Ishikawa (cell line): ENCODE results near the gene KAT2B.

ENCODE experiments used
- CEBPB ChIP-seq: IDR thresholded peaks from 2 replicates; pipeline ENCODE4 v1.6.1; 2012
- CREB1 ChIP-seq: IDR thresholded peaks from 2 replicates; pipeline ENCODE4 v1.6.1; 2012; ENCODE audit warnings: low read depth
- EGR1 ChIP-seq: IDR thresholded peaks from 2 replicates; pipeline ENCODE4 v1.6.1; 2012
- EP300 ChIP-seq: IDR thresholded peaks from 2 replicates; pipeline ENCODE4 v1.6.1; 2012; ENCODE audit warnings: borderline replicate concordance
- FOXM1 ChIP-seq: IDR thresholded peaks from 2 replicates; pipeline ENCODE4 v1.6.1; 2012; ENCODE audit warnings: low read depth, borderline replicate concordance
- NFIC ChIP-seq: IDR thresholded peaks from 2 replicates; pipeline ENCODE4 v1.6.1; 2012
- RAD21 ChIP-seq: IDR thresholded peaks from 2 replicates; pipeline ENCODE4 v1.6.1; 2012; ENCODE audit warnings: low read depth
- TAF1 ChIP-seq: IDR thresholded peaks from 2 replicates; pipeline ENCODE4 v1.6.1; 2012; ENCODE audit warnings: low read depth, mild to moderate bottlenecking
- TCF12 ChIP-seq: IDR thresholded peaks from 2 replicates; pipeline ENCODE4 v1.6.1; 2012; ENCODE audit warnings: low read depth
- TEAD4 ChIP-seq: IDR thresholded peaks from 2 replicates; pipeline ENCODE4 v1.6.1; 2012
- YY1 ChIP-seq: IDR thresholded peaks from 2 replicates; pipeline ENCODE4 v1.6.1; 2012; ENCODE audit warnings: low read depth
- ZBTB7A ChIP-seq: IDR thresholded peaks from 2 replicates; pipeline ENCODE4 v1.6.1; 2012; ENCODE audit warnings: low read depth
- TF ChIP-seq, protein P1 (sequence below): IDR thresholded peaks from 2 replicates; pipeline ENCODE4 v1.6.1; 2012
- TF ChIP-seq, protein P2 (sequence below): IDR thresholded peaks from 2 replicates; pipeline ENCODE4 v1.6.1; 2012
- TF ChIP-seq, protein P3 (sequence below): IDR thresholded peaks from 2 replicates; pipeline ENCODE4 v1.6.1; 2012; ENCODE audit warnings: low read depth, mild to moderate bottlenecking

Gene KAT2B

DNA sequence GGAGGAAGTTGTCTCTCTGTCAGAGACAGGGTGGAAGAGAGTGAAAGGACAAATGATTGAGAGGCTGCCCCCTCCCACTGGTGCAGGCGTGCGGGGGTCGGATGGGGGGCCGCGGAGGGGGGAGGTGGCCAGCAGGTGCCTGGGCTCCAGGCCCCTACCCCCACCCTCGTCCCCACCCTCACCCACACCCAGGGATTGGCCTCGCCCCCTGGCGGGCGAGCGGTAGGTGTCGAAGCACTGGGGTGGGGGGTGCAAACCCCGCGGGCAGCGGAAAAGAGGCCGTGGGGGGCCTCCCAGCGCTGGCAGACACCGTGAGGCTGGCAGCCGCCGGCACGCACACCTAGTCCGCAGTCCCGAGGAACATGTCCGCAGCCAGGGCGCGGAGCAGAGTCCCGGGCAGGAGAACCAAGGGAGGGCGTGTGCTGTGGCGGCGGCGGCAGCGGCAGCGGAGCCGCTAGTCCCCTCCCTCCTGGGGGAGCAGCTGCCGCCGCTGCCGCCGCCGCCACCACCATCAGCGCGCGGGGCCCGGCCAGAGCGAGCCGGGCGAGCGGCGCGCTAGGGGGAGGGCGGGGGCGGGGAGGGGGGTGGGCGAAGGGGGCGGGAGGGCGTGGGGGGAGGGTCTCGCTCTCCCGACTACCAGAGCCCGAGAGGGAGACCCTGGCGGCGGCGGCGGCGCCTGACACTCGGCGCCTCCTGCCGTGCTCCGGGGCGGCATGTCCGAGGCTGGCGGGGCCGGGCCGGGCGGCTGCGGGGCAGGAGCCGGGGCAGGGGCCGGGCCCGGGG, at the start of gene KAT2B:
KAT2B (plus strand) TSS at position 682 of the 783 bp plus-strand sequence; CDS start at position 714, 32 bp downstream.
- 0 out of 2 replicates have a peak, but pooled peaks have one; percentile 18 for TF ChIP-seq YY1
- TF ChIP-seq, protein P1, sequence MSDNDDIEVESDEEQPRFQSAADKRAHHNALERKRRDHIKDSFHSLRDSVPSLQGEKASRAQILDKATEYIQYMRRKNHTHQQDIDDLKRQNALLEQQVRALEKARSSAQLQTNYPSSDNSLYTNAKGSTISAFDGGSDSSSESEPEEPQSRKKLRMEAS: 0 out of 2 replicates have a peak, but pooled peaks have one; percentile 22
- TF ChIP-seq FOXM1: no peak
- TF ChIP-seq, protein P2, sequence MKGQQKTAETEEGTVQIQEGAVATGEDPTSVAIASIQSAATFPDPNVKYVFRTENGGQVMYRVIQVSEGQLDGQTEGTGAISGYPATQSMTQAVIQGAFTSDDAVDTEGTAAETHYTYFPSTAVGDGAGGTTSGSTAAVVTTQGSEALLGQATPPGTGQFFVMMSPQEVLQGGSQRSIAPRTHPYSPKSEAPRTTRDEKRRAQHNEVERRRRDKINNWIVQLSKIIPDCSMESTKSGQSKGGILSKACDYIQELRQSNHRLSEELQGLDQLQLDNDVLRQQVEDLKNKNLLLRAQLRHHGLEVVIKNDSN: no peak
- TF ChIP-seq, protein P3, sequence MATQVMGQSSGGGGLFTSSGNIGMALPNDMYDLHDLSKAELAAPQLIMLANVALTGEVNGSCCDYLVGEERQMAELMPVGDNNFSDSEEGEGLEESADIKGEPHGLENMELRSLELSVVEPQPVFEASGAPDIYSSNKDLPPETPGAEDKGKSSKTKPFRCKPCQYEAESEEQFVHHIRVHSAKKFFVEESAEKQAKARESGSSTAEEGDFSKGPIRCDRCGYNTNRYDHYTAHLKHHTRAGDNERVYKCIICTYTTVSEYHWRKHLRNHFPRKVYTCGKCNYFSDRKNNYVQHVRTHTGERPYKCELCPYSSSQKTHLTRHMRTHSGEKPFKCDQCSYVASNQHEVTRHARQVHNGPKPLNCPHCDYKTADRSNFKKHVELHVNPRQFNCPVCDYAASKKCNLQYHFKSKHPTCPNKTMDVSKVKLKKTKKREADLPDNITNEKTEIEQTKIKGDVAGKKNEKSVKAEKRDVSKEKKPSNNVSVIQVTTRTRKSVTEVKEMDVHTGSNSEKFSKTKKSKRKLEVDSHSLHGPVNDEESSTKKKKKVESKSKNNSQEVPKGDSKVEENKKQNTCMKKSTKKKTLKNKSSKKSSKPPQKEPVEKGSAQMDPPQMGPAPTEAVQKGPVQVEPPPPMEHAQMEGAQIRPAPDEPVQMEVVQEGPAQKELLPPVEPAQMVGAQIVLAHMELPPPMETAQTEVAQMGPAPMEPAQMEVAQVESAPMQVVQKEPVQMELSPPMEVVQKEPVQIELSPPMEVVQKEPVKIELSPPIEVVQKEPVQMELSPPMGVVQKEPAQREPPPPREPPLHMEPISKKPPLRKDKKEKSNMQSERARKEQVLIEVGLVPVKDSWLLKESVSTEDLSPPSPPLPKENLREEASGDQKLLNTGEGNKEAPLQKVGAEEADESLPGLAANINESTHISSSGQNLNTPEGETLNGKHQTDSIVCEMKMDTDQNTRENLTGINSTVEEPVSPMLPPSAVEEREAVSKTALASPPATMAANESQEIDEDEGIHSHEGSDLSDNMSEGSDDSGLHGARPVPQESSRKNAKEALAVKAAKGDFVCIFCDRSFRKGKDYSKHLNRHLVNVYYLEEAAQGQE: no peak
- TF ChIP-seq TEAD4: no peak
- peak; percentile 7; the same call in 1 of the 2 replicates for TF ChIP-seq RAD21
- 0 out of 2 replicates have a peak, but pooled peaks have one; percentile 21 for TF ChIP-seq NFIC
- peak; percentile 76; the same call in 1 of the 2 replicates for TF ChIP-seq ZBTB7A
- no peak for TF ChIP-seq CEBPB
- no peak for TF ChIP-seq CREB1
- TF ChIP-seq TCF12: no peak
- TF ChIP-seq TAF1: 0 out of 2 replicates have a peak, but pooled peaks have one; percentile 31
- TF ChIP-seq EP300: no peak
- no peak for TF ChIP-seq EGR1

DNA sequence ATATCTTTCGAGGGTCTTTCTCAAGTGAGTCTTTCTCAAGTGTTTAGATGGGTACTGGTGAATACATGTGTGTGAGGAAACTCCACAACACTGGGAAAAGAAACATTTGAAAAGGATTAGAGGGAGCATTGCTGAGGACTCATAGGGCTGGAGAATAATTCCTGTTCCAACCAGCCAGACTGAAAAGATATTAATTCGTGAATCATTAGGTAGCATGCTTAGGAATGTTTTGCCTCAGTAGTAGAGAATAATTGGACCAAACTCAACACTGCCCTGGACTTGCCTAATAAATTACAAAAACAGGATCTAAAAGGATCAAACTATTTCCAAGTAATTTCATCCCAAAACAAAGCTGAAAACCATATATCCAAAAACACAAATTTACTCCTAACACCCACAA, 45.5 kb upstream of the KAT2B start:
- TF ChIP-seq NFIC (no peak), CEBPB (no peak), TCF12 (no peak), TAF1 (no peak), YY1 (no peak), RAD21 (no peak)
- TF ChIP-seq, protein P1: no peak

DNA sequence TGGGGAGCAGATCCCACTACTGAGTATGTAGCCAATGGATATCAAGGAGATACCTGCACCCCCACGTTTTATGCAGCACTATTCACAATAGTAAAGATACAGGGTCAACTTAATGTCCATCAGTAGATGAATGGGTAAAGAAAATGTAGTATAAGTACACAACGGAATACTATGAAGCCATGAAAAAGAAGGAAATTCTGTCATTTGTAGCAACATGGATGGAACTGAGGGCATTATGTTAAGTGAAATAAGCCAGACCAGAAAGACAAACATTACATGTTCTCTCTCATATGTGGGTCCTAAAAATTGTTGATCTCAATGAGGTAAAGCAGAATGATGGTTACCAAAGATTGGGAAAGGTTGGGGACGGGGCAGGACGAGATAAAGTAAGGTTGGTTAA, 42.7 kb upstream of the KAT2B start:
- TF ChIP-seq FOXM1 (no peak), CEBPB (no peak), NFIC (no peak), EGR1 (no peak), TEAD4 (no peak), YY1 (no peak), TCF12 (no peak), CREB1 (no peak), TAF1 (no peak), ZBTB7A (no peak), EP300 (no peak)
- TF ChIP-seq, protein P2: no peak
- TF ChIP-seq, protein P1: no peak

DNA sequence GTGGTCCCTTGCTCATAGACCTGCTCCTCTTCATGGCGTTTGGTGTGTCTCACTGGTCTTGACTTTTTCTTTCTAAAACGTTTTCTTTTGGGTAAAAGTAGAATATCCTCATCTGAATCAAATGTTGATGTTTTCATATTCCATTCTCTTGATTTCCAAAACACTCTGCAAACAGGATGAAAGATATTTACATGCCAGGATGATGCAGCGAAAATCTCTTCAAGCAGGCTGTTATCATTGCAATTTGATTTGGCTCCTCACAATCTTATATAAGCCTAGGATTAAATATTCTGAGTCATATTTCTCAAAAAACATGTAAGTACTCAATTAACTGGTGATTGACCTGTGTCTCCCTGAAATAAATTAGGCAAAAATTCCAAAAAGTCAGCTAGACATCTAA, 38.3 kb upstream of the KAT2B start:
- TF ChIP-seq TEAD4 (no peak), YY1 (no peak), FOXM1 (no peak), TAF1 (no peak), RAD21 (no peak), NFIC (no peak), CREB1 (no peak), CEBPB (no peak), ZBTB7A (no peak), EGR1 (no peak), EP300 (no peak), TCF12 (no peak)
- TF ChIP-seq, protein P2: no peak
- TF ChIP-seq, protein P1: no peak
- TF ChIP-seq, protein P3: no peak
